HUDEP-2 (cell line): ENCODE results near the gene TAL1.

ENCODE experiments used
- DNase-seq, 76 experiments: peaks; one replicate each; lab custom pipeline; 2025; ENCODE audit not compliant: unreplicated experiment in 76 of 76; lab: John Stamatoyannopoulos, UW

Gene TAL1

GRCh38 chr1:47178654-47179016 lies 53.4 kb downstream of the TAL1 start:
- DNase-seq = no peak

GRCh38 chr1:47178020-47178419 lies 54.0 kb downstream of the TAL1 start:
- no peak for DNase-seq

GRCh38 chr1:47175227-47175934 lies 56.6 kb downstream of the TAL1 start:
- DNase-seq = peak in 49 of 76 experiments; percentile 7 to 72 (median 35)

- no peak for DNase-seq
Observed at GRCh38 chr1:47174656-47175020, 57.4 kb downstream of the TAL1 start.

- DNase-seq = no peak
Observed at GRCh38 chr1:47172782-47173181, 59.2 kb downstream of the TAL1 start.
